ENCODE measurements around the gene NT5C2.

The NT5C2 gene

DNA sequence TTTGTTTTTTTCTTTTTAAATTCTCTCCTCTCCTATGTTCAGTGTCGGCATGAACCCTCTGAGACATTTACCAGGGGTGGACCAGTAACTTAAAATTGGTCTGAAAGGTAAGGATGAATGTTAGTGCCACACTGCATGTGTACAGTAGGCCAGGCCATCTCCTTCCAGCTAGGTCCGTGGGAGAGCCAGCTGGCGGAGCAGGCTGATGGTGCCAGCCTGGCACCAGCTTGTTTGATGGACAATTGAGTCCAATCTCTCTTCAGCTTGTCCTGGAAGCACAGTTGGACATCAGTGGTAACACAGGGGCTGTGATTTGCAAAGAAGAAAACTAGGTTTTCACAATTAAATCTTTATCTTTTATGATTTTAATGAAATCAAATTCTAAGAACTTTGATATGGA lies 138.5 kb downstream of the NT5C2 start:
- DNase-seq: no peak

GRCh38 chr10:103053659-103054581 lies 139.2 kb downstream of the NT5C2 start:
- peak; percentile 22 for DNase-seq

- DNase-seq: no peak
Observed at GRCh38 chr10:103049237-103049636, 143.8 kb downstream of the NT5C2 start.

GRCh38 chr10:103047381-103047780 lies 145.7 kb downstream of the NT5C2 start:
- DNase-seq: no peak

- no peak for DNase-seq
Observed at GRCh38 chr10:103045961-103046360, 147.1 kb downstream of the NT5C2 start.

GRCh38 chr10:103044942-103045489 lies 148.1 kb downstream of the NT5C2 start:
- no peak for DNase-seq

GRCh38 chr10:103042908-103043307 lies 150.2 kb downstream of the NT5C2 start:
- DNase-seq: no peak

GRCh38 chr10:103042129-103042528 lies 150.9 kb downstream of the NT5C2 start:
- no peak for DNase-seq

DNA sequence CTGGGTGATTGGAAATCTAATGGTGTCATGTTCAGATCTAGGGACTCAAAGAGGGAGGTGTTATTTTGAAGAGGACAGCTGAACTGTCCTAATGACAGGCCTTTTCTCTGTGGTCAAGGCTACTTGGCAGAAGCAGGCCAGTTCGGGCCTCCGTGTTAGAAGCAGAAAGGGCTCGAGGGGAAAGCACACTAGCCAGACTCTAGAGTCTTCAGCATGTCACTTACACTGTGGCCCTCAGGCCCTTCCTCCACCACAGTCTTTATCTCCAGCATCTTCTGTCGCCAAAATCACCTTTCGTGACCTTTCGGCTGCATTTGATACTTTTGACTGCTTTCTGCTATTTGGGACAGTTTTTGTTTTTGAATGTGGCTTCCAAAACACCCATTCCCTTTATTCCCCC lies 151.7 kb downstream of the NT5C2 start:
- no peak for DNase-seq

DNA sequence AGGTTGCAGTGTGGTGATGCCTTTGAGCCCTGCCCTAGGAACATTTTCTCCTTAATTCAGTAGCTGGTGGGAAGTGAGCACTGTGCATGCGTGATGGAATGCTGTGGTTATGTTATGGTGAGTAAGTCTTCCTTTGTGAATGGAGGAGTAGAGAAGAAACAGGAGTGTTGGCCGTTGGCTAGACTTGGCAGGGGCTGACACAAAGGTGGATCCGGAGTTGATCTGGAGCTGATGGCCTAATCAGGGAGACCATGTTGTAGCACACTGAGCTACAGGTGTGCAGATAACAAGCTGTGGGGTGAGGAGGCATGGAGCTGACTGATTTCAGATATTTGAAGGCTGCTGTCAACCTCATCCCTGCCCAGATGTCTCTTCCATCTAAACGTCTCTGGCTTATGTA lies 152.7 kb downstream of the NT5C2 start:
- no peak for DNase-seq

- DNase-seq: no peak
Observed at GRCh38 chr10:103038570-103038969, 154.5 kb downstream of the NT5C2 start.

All from stimulated activated CD4-positive, alpha-beta T cell treated with anti-CD3 and anti-CD28 coated beads, Interleukin-4, amount 100 ng/mL, for 1 hour (primary cell).